GM10266 (cell line): ENCODE data around the gene DNAJC5.

Source experiments
- DNase-seq: peaks from one replicate; pipeline ENCODE4 v3.0.0; 2012; ENCODE audit errors: extremely low spot score
- CTCF ChIP-seq: IDR thresholded peaks from 2 replicates; pipeline ENCODE4 v1.5.1; 2012; ENCODE audit warnings: mild to moderate bottlenecking, low read depth; ENCODE audit not compliant: control insufficient read depth, insufficient read depth; ENCODE audit errors: missing control alignments

The DNAJC5 gene

GRCh38 chr20:63897978-63898561 lies 3.1 kb downstream of the DNAJC5 start:
- TF ChIP-seq CTCF, result no peak
- no peak for DNase-seq

- TF ChIP-seq CTCF, result no peak
- no peak for DNase-seq
Measured at GRCh38 chr20:63898882-63899558, 4.1 kb downstream of the DNAJC5 start.

GRCh38 chr20:63900413-63900812 lies 5.5 kb downstream of the DNAJC5 start:
- TF ChIP-seq CTCF, result no peak
- no peak for DNase-seq

GRCh38 chr20:63903796-63904561 lies 9.1 kb downstream of the DNAJC5 start:
- TF ChIP-seq CTCF, result no peak
- no peak for DNase-seq

- no peak for TF ChIP-seq CTCF
- no peak for DNase-seq
Measured at GRCh38 chr20:63908008-63908682, 13.2 kb downstream of the DNAJC5 start.

- no peak for DNase-seq
- TF ChIP-seq CTCF, result no peak
Measured at GRCh38 chr20:63911176-63911575, 16.2 kb downstream of the DNAJC5 start.
